GM21723 (cell line): ENCODE results near the gene AADAC.
"Not testable (repeated sequence)": the region's sequence is repeated elsewhere in the genome, so short reads cannot be mapped to it uniquely, and the experiment has no call there.

Experiments
- ATAC-seq: cut with Tn5 transposase; IDR thresholded peaks from one replicate; pipeline ENCODE4 v1.9.1; 2021; ENCODE audit warnings: mild to moderate bottlenecking, moderate library complexity; ENCODE audit not compliant: unreplicated experiment

AADAC gene

DNA sequence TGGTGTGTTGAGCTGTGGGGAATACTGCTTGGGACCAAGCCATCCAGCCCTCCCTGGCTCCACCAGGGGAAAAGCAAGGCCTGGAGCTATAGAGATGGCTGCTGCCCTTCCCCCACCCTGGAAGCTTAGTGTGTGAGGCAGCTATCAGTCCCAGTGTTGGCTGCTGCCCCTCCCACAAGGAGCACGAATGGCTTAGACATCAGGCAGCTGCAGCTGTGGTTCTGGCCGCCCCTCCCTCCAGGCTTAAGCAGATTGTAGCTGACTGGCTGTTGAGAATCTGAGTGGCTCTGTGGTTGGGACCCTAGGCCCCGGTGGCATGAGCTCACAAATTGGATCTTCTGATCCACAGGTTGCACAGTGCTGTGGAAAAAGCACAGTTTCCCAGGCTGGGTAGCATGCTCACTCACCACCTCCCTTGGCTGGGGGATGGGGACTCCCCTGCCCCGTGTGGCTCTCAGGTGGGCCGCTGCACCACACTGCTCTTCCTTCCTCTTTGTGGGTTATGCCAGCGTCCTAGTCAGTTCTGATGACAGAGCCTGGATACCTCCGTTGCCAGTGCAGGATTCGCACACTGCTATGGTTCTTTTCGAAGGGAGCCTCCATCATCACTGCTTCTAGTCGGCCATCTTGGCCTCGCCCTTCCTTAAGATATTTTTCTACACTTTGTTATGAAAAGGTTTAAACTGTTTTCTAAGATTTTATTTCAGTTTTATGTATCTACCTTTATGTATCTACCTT lies 38.3 kb downstream of the AADAC start:
- no peak for ATAC-seq

DNA sequence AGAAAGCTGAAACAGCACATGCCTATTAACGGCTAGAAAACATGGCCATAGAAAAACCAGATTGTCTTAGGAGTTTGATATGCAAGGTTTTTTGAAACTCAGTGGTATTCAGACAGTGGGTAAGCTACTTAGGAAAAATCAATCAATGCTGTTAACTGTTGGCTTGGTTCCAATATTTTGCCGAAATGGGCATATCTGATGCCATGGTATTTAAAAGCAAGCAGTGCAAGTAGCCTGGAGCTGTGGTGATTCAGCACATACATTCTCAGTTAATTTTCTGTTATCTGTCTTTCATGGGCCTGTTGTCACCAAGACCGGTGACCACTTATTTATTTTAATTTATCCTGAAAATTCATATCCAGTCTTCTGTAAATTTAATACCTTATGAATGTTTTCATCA lies 42.2 kb downstream of the AADAC start:
- no peak for ATAC-seq

DNA sequence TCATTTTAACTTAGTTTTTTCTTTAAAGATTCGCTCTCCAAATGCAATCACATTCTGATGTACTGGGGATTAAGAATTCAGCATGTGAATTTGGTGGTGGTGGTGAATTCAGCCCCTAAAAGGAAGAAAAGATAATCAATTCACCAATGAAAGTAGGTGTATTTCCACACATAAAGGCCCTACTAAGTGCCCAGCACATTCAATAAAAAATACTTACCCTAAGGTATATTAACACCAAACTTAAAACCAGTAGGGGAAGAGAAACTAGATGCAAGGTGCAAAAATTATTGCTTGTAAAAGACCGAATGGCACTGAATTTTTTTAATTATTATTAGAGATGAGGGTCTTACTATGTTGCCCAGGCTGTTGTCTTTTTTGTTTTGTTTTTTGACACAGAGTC lies 42.7 kb downstream of the AADAC start:
- ATAC-seq: no peak

DNA sequence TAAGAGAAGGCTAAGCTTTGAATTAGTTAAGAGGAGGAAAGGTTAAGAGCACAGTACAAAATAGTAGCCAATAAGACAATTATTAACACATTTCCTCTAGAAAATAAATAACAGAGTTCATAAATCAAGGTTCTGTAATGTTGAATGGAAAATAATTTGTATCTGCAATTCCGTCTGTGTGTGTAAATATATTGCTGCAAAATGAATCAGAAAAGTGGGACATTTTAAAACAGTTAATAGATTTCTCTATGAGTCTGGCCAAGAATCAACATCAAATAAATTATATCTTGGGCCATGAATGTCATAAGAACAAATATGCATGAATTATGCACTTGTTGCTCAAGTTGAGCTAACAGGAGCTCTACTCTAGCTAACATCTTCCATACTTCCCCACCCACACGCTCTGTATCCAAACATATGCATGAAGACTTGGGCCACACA lies 45.3 kb downstream of the AADAC start:
- no peak for ATAC-seq

DNA sequence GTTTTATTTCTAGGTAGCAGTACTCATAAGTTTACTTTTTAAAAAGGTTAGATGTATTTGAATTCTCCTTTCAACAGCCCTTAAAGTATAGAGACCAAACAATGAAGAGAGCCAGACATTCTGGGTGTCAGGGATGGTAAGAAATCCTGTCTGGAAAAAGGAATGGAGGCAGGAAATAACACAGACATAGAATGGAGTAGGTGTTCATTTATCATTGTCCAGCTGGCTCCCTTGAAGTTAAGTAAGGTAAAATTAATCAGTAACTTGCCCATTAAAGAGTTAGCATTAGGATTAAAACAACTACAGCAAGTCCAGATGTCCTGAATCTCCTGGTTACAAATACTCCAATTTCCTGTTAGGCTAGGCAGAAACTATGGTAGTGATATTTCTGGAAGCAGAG lies 46.0 kb downstream of the AADAC start:
- ATAC-seq: no peak

DNA sequence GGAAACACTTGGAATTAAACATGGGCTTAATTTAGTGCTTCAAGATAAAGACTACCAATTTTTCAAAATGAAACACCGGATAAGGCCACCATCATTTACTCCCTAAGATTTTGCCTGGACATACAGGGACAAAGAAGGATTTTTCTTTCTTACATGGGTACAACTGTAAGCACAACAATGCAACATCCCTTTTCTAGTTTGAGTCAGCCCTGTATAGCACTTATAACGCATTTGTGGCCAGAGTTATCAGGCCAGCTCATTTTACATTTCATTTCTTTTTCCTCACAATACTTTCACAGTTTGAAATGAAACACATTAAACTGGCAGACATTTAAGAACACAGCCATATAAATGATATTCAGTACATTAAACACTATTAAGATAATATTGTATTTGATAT lies 49.7 kb downstream of the AADAC start:
- no peak for ATAC-seq

DNA sequence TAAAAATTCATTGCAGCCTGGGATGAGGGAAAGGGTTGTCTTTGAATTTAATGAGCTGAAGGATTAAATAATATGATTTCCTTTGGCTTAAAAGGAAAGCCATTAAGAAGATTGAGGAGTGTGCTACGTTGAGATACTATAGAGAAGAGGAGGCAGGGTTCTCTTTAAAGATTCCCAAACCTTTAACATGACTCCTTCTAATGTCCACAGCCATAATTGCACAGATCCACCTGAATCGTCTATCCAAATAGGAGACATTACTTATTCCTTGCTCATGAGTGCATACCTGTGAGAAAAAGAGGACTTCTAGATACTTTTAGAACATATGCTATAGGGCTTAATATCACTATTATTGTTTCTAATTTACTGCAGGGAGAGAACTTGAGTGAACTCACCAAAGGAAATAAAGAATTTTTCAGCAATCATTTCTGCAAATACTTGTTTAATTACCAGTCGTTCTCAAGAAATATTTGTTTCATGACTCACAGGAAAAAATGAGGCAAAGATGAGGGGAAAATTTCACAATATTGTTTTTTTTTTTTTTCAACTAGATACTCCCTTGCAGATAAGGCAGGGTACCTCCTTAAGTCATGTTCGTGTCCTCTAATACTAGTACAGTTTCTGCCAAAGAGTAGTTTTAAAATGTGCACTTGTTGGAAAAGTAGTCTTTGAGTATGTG lies 50.6 kb downstream of the AADAC start:
- no peak for ATAC-seq

DNA sequence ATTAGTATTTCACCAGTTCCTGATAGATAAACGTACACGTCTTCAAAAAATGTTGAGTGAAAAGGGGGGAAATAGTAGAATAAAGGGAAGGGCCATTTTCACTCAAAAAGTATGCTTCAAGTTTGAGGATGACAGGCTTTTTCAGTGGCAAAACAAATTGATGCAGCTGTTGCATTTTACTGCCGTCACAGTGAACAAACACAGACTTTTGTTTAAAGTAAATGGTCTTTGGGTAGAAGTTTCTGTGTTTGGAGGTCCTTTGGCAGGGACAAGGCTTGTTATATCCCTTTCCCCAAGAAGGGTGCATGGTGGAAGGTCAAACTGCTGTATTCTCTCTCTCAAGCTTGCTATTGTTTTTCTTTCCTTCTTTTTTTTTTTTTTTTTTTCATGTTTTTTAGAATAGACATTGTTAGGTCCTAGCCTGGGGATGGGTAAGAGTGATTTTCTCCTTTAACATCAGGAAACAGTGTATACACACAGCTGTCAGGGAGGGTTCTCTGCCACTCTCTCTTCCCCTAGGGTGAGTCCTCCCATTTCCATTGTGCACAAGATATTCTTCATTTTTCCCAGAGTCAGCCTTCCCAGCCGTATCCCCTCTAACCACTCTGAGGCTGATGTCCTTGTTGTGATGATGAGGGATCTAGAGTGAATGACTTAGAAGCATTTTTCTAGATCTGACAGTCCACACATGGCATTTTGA lies 52.9 kb downstream of the AADAC start:
- ATAC-seq: no peak

DNA sequence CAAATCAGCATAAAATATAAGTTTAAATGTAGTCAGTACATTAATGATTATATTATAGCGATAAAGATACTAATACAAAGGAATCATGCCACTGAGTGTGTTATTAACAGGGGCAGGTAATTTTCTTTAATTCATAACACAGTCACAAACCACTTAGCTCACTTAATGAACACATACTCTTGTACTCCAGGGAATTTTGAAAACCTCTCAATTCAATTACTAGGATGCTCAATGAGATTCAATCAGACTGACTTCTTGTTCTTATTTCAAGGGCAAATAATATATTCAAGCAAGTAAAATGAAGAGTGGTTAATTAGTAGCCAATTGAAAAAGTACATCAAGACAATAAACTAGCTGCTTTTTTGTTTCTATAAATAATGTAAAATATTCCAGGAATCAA lies 53.8 kb downstream of the AADAC start:
- ATAC-seq: no peak

DNA sequence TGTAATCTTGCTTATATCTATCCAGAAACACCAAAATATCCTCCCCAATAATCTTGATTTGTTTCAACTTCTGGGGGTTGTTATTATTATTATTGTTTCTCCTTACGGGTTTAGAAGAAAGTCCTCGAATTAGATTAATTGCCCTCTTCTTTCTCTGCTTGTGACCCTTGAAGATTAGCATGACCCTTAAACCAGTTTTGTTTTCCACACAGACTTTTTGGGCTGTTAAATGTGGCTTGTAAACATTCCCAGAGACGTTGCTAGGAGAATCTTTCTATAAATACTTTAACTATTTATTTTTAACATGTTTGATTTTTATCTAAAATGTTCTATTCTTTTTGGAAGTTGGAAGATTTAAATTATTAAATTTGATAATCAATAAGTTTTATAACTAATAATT lies 55.3 kb downstream of the AADAC start:
- no peak for ATAC-seq

DNA sequence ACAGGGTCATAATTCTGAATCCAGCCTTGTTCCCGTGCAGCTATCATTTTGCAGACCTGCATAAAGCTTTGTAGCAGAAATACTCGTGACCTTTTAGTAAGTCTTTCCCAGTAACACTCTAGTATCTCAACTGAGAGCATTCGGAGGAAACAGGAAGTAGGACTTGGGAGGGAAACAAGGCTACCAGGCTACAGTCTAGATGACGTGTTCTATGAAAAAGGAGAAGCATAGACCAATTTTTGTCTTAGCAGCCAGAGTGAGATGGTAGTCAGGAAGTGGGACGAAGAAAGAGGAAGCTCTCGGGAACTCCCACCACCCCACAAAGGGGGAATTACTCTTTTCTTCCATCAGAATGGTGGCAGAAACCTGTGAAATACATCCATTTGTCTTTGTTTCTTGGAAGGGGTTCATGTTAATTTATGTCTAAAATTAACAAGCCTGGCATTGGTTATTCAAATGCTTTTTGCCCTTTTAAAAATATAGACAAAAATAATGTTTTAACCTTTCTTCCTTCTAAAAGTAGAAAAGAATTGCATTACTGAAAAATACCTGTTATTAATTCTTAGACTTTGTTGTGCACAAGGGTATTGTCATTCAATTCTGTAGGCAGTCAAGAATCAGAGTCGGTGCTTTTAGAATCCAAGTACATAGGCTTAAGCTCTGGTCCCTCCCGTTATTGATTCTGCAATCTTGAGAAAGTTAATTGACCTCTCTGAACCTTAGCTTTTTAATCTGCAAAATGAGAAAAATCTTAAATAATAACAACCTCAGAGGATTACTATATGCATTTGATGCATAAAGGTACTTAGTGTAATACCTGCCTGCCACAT lies 57.9 kb downstream of the AADAC start:
- peak; percentile 82 for ATAC-seq

DNA sequence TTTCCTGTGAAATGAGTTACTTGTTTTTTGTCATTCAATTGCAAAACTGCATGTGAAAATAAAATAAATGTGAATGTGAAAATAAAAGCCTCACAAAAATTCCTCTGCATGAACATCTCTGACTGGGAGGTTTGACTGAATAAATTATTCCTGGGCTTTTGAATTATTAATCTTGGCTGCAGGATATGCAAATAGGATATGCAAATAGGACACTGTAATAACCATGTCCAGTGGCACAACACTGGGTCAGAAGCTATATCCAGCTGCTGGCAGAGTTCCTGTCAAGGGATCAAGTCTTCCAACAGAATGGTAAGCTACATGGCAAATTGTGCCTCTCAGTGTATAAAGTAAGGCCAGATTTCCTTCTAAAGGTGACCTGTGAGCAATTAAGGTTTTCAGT lies 59.5 kb downstream of the AADAC start, which contains the start of gene SUCNR1:
Gene SUCNR1 (plus strand): TSS at position 246 of the 400 bp plus-strand sequence. CDS start 6,250 bp downstream, outside the sequence.
- no peak for ATAC-seq

DNA sequence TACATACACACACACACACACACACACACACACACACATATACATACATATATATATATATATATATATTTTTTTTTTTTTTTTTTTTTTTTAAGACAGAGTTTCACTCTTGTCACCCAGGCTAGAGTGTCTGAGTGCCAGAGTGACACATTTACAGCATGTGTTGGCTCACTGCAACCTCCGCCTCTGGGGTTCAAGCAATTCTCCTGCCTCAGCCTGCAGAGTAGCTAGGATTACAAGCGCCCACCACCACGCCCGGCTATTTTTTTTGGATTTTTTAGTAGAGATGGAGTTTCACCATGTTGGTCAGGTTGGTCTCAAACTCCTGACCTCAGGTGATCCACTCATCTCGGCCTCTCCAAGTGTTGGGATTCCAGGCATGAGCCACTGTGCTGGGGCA lies 60.2 kb downstream of the AADAC start:
- not testable (repeated sequence) for ATAC-seq

DNA sequence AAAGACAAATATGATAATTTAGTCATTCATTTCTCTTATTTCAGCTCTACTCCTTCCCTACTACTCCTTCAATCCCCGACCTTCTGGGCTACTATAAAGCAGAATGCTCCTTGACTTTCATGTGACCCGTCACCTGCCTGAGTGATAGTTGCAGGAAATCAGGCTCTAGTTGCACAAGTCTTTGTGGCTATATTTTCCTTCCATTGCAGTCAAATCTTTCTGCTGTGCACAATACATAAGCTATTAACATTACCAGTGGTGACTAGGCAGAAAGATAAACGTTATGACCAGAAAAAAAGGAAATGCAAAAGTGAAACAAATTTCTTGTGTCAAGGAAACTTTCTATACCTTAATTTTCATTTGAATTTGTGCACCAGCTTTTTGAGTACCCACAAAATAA lies 61.8 kb downstream of the AADAC start:
- peak; percentile 51 for ATAC-seq

DNA sequence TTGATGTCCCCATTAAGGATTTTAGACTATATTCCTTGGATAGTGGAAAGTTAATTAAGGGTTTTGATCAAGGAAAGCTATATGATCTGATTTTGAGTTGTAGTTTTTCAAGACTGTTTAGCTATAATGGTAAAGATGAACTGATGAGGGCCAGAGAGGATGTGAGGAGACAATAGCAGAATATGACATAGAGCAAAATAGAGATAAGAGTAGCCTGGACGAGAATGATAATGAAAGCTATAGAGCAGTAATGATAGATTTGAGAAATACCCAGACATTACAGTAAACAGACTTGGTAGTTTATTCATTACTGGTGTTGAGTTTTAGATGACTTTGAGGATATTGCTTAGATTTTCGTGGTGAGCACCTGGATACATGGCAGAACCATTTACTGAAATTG lies 63.4 kb downstream of the AADAC start:
- no peak for ATAC-seq
